ENCODE measurements around the gene C16orf96.

C16orf96 gene

DNA sequence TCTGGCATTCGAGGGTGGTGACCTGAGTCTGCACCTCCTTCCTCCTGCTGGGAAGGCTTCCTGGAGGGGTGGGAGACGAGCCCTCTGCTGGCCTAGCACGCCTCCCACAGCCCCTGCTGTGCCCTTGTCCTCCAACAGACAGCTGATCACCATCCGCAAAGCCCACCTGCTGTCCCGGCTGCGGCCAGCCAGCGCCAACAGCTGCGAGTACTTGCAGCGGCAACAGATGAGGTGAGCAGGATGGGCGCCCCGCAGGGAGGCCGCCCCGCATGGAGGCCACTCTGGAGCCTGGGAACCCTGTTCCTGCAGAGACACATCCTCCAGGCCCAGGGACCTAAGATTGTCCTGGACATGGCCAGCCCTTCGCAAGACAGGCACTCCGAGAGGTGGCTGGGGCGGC lies 36.9 kb downstream of the C16orf96 start:
- Histone ChIP-seq H3K27ac (ENCODE audit: extremely low read depth, low read depth, low read length) (no peak overlapping the region), H3K4me3 (ENCODE audit: low read depth, low read length) (no peak overlapping the region), H3K4me1 (ENCODE audit: control insufficient read depth, insufficient read depth, low read length) (no peaks in the 10 kb centered on the region), H3K36me3 (ENCODE audit: control insufficient read depth in 2 of 2, insufficient read depth in 1 of 2, low read length in 2 of 2) (no peaks in the 10 kb centered on the region), H3K9me3 (ENCODE audit: control insufficient read depth, insufficient read depth, low read depth, low read length) (no peaks in the 10 kb centered on the region)
- ChIA-PET CTCF (interaction anchor here (0.6 to 0.7 kb wide), 3 partner anchors 19 to 75 kb away, joined by 3 read pairs; no protein-coding TSS in a partner anchor), POLR2A (no interaction called here)
- no peak for TF ChIP-seq MYNN (tag by site-specific recombination; IDR thresholded peaks at IDR 0.05; ENCODE audit: borderline replicate concordance)
- TF ChIP-seq ZIC2 (tag by site-specific recombination; IDR thresholded peaks at IDR 0.05) = peak; percentile 97
- TF ChIP-seq ZNF747 (tag by site-specific recombination; IDR thresholded peaks at IDR 0.05) = no peak
- TF ChIP-seq ZNF391 (tag by site-specific recombination; IDR thresholded peaks at IDR 0.05; ENCODE audit: borderline replicate concordance, low read depth) = no peak
- TF ChIP-seq ZBTB20 (tag by site-specific recombination; IDR thresholded peaks at IDR 0.05) = no peak

DNA sequence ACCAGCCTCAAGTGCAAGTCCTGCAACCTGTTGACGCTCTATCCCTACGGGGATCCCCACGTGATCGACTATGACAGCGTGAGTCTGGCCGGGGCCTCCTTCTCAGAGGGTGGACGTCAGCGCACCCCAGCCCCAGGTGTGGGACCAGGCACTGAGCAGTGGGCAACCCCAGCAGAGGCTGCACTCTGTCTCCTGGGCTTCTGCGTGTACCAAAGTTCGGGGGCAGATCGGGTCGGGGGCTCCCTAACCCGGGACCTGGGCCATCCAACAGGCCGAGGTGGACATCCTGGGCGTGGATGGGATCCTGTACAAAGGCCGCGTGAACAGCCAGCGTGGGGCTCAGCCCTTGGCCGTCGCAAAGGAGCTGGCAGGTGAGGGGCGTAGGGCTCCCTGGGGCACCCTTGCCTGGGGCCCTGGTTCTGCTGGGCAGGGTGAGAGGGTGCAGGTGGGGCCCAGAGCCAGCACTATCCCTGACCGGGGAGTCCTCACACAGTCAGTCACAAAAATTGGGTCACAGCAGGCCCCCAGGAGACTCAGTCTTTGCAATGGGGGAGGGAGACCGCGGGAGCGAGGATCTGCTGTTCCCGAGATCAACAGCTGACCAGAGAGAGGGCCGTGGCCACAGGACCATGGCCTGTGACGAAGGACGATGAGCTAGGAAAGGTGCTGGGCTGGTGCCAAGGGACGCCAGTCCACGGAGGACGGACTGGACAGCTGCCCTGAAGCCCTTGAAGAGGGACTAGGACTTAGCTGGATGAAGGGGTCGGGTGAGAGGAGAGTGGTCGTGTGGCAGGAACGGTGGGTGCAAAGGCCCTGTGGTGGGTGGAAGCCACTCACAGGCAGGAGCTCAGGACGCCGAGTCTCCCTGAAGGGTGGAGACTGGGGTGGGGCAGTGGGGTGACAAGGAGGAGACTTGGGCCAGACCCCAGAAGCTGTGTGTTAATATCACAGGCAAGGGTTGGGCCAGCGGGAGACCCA lies 38.6 kb downstream of the C16orf96 start:
- Histone ChIP-seq H3K27ac (ENCODE audit: extremely low read depth, low read depth, low read length) (no peak overlapping the region), H3K4me1 (ENCODE audit: control insufficient read depth, insufficient read depth, low read length) (no peaks in the 10 kb centered on the region), H3K9me3 (ENCODE audit: control insufficient read depth, insufficient read depth, low read depth, low read length) (no peaks in the 10 kb centered on the region), H3K4me3 (ENCODE audit: low read depth, low read length) (no peak overlapping the region), H3K36me3 (ENCODE audit: control insufficient read depth in 2 of 2, insufficient read depth in 1 of 2, low read length in 2 of 2) (no peaks in the 10 kb centered on the region)
- POLR2A ChIA-PET = no interaction called here
- no peak for TF ChIP-seq ZNF350 (tag by site-specific recombination; IDR thresholded peaks at IDR 0.05)
- no peak for TF ChIP-seq ZNF362 (tag by site-specific recombination; IDR thresholded peaks at IDR 0.05)
- TF ChIP-seq ZNF473 (tag by site-specific recombination; IDR thresholded peaks at IDR 0.05) = no peak
- TF ChIP-seq YY2 (tag by site-specific recombination; IDR thresholded peaks at IDR 0.05) = no peak
- no peak for TF ChIP-seq ZNF792 (tag by site-specific recombination; IDR thresholded peaks at IDR 0.05)
- TF ChIP-seq, protein P1, sequence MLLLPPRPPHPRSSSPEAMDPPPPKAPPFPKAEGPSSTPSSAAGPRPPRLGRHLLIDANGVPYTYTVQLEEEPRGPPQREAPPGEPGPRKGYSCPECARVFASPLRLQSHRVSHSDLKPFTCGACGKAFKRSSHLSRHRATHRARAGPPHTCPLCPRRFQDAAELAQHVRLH (tag by site-specific recombination; IDR thresholded peaks at IDR 0.05) = no peak
- TF ChIP-seq ZNF140 (tag by site-specific recombination; IDR thresholded peaks at IDR 0.05) = no peak
- no peak for TF ChIP-seq ZNF16 (tag by site-specific recombination; IDR thresholded peaks at IDR 0.05; ENCODE audit: low read depth)
- TF ChIP-seq ZNF623 (tag by site-specific recombination; IDR thresholded peaks at IDR 0.05) = peak; percentile 98
- CTCF ChIA-PET = interaction anchor here (0.6 to 1.8 kb wide), 2 partner anchors 9 to 29 kb away, joined by 3 to 16 read pairs; no protein-coding TSS in a partner anchor

- Histone ChIP-seq H3K4me3 (ENCODE audit: low read depth, low read length) (no peak overlapping the region), H3K36me3 (ENCODE audit: control insufficient read depth in 2 of 2, insufficient read depth in 1 of 2, low read length in 2 of 2) (no peaks in the 10 kb centered on the region), H3K27ac (ENCODE audit: extremely low read depth, low read depth, low read length) (no peak overlapping the region), H3K4me1 (ENCODE audit: control insufficient read depth, insufficient read depth, low read length) (no peaks in the 10 kb centered on the region), H3K9me3 (ENCODE audit: control insufficient read depth, insufficient read depth, low read depth, low read length) (no peaks in the 10 kb centered on the region)
- TF ChIP-seq ZNF629 (tag by site-specific recombination; IDR thresholded peaks at IDR 0.05) = 0 out of 2 replicates have a peak, but pooled peaks have one; percentile 14
- TF ChIP-seq, protein P2, sequence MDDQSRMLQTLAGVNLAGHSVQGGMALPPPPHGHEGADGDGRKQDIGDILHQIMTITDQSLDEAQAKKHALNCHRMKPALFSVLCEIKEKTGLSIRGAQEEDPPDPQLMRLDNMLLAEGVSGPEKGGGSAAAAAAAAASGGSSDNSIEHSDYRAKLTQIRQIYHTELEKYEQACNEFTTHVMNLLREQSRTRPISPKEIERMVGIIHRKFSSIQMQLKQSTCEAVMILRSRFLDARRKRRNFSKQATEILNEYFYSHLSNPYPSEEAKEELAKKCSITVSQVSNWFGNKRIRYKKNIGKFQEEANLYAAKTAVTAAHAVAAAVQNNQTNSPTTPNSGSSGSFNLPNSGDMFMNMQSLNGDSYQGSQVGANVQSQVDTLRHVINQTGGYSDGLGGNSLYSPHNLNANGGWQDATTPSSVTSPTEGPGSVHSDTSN (CRISPR knock-in tag; IDR thresholded peaks at IDR 0.05) = no peak
- ChIA-PET CTCF (interaction anchor here (0.8 to 1.9 kb wide), 2 partner anchors 12 to 27 kb away, joined by 5 read pairs; partner anchors contain the start of gene MGRN1), POLR2A (interaction anchor here (0.7 kb wide), 1 partner anchor 599 kb away, joined by 4 read pairs; no protein-coding TSS in a partner anchor)
Measured at GRCh38 chr16:4597174-4597573, 41.0 kb downstream of the C16orf96 start.

All from HEK293 (cell line).